ENCODE results near the gene LASP1NB.

The LASP1NB gene

DNA sequence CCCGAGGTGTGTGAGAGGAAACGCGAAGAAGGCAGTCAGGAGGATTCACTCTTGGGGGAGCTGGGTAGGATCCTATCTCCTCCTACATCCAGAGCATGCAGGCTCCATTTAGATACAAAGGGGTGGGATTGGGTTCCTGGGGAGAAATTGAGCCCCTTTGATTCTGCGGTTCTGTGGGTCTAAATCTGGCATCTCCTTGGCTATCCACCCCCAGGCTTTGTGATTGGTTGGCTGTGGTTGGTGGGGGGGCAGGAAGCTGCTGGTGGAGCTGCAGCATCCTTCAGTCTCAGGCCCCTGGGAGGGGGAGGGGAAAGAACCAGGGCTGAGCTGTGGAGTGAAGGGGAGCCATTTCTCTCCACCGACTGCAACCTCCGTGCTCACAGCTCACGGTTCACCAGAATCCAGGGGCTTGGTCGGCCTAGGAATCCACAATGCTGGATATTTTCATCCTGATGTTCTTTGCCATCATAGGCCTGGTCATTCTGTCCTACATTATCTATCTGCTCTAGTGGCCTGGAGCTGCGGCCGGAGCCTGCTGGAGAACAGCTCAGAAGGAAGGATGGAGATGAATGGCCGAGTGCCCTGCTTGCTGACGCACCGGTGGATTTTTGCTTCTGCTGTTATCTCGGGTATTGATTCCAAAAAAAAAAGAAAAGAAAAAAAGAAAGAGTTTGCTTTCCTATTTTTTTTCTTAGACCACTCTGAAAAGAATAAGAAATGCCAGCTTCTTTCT is at the start of gene LASP1NB:
Gene LASP1NB (plus strand): TSS at position 352 of the 733 bp plus-strand sequence.
- DNase-seq (ENCODE audit: low read depth): no peak

DNA sequence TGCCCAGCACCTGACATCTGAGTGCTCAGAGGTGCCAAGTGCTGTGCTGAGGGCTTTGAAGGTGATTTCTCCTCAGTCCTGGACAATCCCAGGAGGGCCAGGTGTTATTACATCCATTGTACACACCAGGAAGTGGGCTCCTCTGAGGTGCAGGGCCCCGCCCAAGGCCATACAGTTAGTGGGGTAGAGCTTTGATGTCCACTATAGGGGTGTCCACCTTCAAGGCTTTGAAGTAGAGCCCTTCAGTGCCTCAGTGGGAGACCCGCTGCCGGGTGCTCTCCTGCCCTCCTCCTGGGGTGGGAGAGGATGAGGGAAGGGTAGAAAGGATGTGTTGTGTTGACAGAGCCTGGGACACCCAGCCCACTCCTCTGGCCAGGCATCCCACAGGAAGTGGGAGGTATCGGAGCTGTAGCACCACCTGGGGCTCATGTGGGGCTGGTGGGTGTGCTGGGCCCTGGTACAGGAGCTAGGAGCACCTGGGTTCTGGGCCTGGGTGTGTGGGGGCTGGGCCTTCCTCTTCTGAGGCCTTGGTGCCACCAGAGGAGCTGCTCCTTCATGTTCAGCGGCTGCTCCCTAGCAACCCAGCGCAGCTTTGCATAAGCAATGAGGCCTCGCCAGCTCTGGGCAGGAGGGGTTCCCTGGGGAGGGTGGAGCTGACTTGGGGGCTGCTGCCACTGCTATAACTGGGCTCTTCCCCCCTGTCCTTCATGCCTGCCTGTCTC is 48.1 kb upstream of the LASP1NB start:
- DNase-seq (ENCODE audit: low read depth): peak; percentile 23

DNA sequence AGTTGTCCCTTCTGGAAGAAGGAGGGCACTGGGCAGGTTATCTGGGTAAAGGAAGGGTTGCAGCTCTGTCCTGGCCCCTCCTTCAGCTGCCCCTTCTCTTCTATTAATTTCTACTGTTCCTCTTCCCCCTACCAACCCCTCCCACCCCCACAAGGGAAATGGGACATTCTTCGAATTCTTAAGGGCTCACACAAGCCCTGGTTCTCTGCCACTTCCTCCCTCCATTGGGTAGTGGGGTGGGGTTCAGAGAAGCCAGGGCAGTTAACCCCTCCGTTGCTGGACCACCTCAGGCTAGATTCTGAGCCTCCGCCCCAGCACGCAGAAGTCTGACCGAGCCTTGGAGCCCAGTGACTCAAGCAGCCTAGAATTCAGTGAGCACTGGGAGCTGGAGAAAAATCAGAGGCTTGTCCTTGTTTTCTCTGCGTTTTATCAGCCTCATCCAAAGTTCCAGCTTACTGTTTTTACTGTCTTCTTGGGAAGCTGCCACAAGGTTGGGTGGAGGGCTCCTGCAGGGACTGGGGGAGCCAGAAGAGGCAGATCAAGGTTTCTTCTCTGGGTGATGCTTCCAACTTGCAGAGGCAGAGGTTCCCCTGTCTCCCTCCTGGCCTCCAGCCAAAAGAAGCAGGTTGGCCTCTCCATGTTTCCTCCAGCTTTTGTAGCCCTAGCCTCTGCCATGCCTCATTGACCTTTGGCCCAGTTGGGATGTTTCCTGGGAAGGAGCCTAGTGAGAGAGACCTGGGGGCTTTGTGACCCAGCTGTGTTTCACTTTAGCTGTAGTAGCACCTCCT is 45.3 kb upstream of the LASP1NB start:
- peak; percentile 90 for DNase-seq (ENCODE audit: low read depth)

DNA sequence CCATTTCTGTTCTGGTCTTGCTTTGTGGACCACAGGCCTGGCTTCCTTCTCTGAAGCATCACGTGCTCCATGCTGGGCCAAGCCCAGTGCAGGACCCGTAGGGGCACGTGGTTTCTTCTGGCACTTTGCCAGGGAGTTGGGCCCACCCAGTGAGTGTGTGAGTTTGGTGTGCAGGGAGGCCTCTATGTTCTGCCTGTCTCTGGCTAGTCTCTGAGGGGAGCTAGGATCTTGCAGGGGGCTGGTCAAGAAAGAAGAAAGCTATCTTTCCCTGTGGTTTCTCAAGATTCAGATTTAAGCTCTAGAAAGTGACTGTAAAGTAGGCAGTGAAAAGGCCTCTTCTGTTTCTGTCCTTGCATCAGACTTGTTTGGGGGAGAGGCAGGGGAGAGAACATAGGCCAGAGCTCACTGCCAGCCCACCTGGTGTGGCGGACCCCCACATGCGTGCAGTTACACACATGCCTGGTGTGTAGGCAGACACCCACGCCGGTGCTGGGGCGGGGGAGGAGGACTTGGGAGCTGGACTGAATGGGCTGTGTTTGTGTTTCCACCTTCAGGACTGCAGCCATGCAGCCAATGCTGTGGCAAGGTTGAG is 43.7 kb upstream of the LASP1NB start:
- DNase-seq (ENCODE audit: low read depth): peak; percentile 76

DNA sequence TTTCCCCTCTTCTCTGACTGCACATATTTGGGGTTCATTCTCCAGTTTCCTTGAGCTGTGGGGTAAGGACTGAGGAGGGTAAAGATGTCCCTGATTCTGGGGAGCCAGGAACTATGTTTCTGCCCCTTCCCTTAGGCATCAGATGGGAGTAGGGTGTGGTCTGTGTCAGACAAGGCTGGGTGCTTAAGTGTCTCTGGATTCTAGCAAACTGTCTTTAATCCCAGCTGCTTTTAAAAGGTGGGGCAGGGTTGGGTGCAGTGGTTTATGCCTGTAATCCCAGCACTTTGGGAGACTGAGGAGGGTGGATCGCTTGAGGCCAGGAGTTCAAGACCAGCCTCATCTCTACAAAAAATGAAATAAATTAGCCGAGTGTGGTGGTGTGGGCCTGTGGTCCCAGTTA is 42.5 kb upstream of the LASP1NB start:
- DNase-seq (ENCODE audit: low read depth): no peak

DNA sequence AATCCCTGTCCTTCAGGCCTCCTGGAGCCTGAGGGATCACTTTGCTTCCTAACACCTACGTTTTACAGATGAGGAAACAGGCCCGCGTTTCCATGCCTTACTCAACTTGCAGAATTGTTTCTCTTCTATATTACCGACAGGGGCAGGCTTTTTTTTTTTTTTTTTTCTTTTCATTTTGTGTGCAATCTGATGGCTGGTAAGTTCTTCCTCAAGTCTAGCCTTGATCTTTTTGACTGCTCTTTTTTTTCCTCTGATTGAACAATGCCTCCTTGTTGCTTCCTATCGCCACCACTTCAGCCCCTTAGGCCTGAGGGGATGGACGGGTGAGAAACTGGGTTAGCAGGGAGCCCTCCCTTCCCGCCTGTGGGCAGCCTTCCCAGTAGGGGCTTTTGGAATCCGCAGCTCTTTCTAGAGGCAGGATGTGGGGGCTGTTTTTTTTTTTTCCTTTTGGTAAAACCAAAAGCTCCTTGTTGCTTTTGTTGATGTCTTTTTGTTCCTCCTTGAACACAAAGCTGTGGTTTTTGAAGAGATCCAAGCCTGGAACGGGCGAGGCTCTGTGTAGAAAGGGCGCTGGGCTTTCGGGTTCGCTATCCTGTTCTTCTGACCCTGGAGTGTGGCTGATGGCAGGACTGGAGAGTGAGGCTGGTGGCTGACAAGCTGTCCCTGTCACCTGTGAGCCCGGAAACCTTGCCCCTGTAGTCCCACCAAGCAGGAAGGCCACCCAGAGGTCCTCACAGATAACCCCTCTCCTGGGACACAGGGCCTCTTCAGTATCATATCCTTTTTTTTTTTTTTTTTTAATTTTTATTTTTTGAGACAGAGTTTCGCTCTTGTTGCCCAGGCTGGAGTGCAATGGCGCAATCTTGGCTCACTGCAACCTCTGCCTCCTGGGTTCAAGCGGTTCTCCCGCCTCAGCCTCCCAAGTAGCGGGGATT is 41.6 kb upstream of the LASP1NB start:
- DNase-seq (ENCODE audit: low read depth): peak; percentile 37

DNA sequence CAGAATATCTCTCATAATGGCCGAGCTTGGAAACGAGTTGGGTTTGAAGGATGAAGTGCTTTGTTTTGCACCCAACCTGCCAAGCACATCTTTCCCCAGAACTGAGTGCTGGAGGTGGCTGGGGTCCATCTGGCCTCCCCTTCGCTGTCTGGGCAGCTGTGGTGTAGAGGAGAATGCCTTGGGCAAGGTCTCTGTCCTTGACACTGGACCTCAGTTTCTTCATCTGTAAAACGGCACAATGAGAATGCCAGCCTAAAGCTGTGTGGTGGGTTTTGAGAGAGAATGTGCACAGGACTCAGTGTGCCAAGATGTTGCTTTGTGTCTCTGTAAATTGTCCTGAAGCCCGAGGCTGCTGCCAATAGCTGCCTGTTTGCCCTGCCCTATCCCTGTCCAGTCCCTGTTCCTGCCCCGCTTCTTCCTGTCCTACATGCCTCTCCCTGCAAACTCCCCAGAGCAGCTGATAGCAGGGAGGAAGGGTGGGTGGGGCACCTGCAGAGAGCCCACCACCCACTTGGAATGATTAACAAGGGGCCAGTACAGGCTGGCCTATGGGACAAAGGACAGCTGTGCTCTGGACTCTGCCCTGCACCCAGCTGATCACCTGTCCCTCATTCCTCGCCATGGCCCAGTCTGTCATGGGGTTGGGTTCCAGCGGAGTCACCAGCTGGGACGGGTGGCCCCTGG is 40.2 kb upstream of the LASP1NB start:
- DNase-seq (ENCODE audit: low read depth): no peak

DNA sequence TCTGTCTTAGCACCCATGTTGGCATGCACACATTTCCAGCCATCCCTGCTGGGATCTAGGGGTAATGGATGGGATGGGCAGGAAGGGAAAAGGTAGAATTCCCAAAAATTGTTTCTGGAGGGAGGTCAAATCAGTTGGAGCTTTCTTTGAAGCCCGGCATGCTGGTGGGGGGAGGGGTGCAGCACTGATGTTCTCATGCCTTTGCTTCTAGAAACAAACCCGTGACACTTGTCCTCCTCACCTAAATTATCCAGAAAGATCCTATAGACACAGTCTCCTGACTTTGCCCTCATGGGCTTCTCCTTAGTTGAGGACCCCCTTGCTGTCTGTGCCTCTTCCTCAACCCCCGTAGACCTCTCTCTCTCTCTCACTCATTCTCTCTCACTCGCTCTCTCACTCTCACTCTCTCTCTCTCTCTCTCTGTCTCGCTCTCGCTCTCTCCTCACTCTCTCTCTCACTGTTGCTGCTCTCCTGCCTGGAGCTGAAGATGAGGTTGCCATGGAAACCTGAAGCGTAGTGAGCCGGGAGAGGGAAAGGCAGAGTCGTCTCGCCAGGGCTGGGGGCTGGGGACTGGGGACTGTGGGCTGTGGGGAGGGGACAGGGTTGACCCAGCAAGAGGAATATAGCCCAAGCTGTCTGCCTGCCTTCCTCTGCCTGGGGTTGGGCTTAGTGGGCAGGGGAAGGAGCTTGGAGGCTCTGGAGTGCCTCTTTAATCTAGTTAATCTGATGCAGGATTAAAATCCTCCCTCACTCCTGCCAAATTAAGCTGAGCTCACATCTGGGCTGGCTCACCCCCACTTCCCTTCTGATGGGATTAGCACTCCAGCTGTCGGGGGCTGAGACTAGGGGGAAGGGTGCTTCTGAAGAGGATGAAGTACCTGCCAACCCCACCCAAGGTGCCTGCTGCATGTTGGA is 39.4 kb upstream of the LASP1NB start:
- peak; percentile 21 for DNase-seq (ENCODE audit: low read depth)

DNA sequence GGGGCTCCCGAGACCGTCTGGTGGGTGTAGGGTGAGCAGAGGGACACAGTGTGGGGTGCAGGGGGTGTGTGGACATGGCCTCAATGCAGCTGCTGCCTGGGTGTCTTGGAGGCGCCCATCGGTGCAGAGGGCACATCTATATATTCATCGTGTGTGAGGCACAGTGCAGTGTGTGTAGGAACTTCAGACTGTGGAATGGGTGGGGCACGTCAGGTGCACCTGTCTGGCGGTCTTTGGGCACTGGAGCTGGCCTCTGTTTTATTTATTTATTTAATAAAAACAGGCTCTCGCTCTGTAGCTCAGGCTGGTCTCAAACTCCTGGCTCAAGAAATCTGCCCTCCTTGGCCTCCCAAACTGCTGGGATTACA is 38.8 kb upstream of the LASP1NB start:
- DNase-seq (ENCODE audit: low read depth): no peak

DNA sequence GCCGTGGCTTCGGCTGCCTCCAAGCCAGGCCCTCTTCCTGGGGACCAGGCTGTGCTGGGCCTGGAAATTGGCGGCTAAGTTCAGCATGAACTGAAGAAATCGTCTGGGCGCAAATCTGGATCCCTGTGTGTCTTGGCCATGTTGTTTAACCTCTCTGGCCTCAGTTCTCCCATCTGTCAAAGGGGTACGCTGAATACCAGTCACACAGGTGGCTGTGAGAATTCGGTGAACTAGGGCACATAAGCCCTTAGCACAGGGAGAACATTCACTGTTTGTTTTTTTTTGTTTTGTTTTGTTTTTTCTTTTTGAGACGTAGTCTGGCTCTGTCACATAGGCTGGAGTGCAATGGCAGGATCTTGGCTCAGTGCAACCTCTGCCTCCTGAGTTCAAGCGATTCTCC is 36.6 kb upstream of the LASP1NB start:
- DNase-seq (ENCODE audit: low read depth): no peak

DNA sequence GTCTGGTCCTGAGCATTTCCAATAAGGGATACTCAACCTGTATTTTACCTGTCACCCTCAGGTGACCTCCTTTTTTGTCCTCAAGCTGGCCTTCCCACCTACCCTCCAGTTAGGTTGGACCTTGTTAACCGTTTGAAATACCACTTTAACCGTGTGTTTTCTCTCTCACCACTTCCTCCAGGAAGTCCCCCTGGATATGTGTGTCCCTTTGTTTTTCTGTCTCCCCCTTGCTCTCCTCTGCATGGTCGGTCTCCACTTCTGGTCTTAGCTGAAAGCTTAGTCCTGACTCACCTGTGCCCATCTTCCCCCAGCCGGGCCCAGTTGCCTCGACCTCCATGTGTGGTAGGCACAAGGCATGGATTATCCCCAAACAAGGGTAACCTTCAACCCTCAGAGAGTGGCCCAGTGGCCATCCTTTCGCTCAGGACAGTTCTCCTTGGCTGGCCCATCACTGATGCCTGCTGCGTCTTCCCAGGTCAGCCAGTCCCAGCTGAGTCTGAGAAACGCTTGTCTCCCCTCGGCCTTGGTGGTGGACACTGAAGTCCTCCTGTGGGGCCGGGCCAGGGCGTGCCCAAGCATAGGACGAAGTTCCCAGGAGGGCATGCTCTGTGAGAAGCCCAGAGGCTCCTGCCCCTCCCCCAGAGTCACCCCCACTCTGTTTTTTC is 35.5 kb upstream of the LASP1NB start:
- DNase-seq (ENCODE audit: low read depth): no peak

DNA sequence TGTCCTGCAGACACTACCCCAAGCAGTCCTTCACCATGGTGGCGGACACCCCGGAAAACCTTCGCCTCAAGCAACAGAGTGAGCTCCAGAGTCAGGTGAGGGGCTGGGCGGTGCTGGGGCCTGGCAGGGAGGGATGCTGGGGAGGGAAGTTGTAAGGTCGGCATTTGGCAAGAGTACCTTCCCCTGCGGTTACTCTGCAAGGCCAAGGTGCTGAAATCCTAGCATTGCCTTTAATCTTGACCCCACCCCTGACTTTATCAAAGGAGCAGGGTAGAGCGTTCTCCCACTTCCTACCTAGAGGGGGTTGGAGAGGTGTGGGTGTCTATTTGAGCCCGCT is 35.0 kb upstream of the LASP1NB start:
- no peak for DNase-seq (ENCODE audit: low read depth)

DNA sequence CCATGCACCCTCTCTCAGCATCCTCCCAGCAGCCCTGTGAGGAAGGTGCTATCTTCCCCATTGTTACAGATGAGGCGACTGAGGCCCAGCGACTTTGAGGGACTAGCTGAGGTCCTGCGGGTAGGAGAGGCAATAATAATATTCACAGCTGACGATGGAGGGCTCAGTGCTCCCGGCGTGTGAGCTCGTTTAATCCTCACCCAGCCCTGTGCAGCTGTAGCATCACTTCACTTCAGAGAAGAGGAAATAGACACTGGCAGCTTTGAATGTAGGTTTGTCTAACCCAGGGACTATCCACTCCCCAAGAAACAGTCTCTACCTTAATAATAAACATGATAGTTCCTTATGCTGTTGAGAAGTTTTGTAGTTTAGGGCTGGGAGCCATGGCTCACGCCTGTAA is 34.0 kb upstream of the LASP1NB start:
- DNase-seq (ENCODE audit: low read depth): no peak

DNA sequence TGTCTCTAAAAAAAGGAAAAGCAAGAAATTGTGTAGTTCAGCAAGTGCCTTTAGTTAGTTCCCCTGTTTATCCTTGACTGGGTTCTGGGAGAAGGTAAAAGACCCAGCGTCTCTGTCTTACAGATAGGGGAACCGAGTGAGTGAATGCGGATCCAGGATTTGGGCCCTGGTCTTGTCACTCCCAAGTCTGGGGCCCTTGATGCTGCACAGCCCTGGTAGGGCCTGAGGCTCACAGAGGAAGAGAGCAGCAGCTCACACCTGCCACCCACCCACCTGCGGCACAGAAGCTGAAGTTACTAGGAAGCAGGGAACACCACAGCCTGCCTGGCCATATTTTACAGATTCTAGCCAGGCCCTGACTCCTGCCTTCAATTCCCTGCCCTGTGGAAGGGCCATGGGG is 33.3 kb upstream of the LASP1NB start:
- DNase-seq (ENCODE audit: low read depth): no peak

DNA sequence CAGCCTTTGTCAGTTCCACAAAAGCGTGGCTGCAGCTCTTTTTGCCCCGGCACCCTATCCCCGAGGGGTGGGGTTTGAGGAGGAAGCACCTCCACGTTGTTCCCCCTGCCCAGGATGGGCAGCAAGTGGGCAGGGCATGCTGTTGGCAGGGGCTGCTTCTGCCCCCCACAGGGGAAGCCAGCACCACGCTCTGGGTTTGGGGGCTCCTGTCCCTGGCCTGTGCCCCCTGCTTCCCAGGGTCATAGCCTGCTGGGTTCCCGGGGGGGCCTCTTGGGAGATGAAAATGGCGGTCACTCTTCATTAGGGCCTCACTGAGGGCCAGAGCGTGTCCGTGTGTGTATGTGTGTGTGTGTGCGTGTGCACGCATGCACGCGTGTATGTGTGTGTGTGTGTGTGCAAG is 32.8 kb upstream of the LASP1NB start:
- no peak for DNase-seq (ENCODE audit: low read depth)

DNA sequence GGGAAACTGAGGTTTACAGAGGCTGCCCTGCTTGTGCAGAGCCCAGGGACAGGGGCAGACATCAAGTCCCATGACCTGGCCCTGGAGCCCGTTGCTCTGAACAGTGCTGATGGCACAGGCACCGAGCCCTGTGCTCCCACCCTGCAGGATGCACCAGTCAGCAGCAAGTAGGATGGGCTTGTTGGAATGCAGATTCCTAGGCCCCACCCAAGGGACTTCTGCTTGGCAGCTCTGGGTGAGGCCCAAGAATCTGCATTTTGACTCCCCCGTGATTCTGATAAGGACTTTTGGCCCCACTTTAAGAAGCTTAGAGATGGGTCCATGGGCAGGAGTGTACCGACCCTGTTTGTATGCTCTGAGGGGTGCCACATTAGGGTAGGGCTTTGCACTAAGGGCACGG is 32.3 kb upstream of the LASP1NB start:
- no peak for DNase-seq (ENCODE audit: low read depth)

DNA sequence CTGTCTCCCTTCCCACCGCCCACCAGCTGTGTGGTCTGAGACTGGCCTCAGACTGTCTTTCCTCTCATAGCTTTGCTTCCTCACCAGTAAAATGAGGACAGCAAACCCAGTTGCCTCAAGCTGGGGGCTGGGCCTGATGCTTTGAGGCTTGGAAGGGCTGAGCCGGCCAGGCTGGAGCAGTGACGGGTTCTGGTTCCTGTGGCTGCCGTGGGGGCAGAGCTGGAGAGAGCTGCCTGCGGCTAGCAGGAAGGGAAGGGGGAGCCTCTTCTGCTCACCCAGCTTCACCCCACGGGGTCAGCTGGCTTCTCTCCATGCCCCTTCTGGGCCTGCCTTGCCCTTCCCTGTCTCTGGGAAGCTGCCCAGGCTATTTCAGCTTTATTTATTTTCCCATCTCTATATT is 31.8 kb upstream of the LASP1NB start:
- peak; percentile 88 for DNase-seq (ENCODE audit: low read depth)

DNA sequence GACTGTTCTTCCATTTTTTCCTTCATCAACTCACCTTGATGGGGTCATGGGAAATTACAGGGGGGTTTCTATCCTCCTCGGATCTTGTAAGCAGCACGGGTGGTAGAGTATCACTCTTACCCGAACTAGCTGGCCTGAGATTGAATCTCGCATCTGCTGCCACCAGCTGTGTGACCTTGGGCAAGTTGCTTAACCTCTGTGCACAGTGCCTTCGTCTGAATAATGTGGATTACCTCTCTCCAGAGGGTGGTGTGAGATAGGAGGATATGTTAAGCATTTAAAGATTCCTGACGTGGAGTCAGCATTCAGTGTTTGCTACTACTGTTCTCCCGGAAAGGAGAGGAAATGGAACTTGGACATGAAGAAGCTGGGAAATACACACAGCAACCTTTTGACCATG is 31.1 kb upstream of the LASP1NB start:
- DNase-seq (ENCODE audit: low read depth): peak; percentile 76
